ENCODE data around the gene USE1. TPM values are rescaled to one million over a fixed set of nuclear protein-coding genes. Genes with fewer than 3 reads are reported as not detected.

USE1 gene
- total RNA-seq, 1 donor from 2014 or later: 12.9 TPM

DNA sequence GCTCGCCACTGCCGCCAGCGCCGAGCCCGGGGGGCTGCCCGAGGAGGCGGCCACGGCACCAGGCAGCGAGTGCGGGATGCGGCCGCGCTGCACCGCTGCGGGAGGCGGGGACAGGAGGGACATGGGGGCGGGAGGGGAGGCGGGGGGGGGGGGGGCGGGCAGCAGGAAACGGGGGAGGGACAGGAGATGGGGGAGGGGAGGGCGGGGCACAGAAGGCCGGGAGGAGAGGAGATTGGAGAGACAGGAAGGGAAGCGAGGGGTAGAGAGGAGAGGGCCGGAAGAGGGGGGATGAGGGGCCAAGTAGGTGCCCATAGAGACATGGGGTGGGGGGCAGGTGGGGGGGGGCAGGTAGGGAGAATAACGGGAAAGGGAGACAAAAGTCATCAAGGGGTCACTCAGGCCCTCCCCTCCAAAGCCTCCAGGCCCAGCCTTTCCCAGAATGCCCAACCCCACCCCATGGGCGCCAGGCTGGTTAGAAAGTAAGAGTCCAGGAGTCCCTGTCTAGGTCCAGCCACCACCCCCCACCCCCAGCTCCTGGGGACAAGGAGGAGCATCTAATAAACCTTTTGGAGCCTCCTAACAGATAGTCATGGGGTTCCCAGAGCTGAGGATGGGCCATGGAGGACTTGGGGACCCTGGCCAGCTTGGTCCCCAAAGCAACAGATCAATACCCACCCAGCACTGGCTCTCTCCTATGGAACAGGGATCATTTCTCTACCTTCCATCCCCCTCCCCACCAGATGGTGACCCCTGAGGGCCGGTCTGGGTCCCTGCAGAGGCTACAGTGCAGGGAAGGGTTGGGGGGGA lies 21.0 kb downstream of the USE1 start:
- peak in 1 of 2 donors; percentile 71 for DNase-seq (ENCODE audit: low read depth in 2 of 2)

- DNase-seq (ENCODE audit: low read depth in 2 of 2): no peak
These were observed 21.8 kb downstream of the USE1 start for GRCh38 chr19:17236811-17237543.

GRCh38 chr19:17237747-17238706 lies 22.9 kb downstream of the USE1 start:
- no peak for DNase-seq (ENCODE audit: low read depth in 2 of 2)

- no peak for DNase-seq (ENCODE audit: low read depth in 2 of 2)
These were observed 25.1 kb downstream of the USE1 start for GRCh38 chr19:17240062-17240752.

DNA sequence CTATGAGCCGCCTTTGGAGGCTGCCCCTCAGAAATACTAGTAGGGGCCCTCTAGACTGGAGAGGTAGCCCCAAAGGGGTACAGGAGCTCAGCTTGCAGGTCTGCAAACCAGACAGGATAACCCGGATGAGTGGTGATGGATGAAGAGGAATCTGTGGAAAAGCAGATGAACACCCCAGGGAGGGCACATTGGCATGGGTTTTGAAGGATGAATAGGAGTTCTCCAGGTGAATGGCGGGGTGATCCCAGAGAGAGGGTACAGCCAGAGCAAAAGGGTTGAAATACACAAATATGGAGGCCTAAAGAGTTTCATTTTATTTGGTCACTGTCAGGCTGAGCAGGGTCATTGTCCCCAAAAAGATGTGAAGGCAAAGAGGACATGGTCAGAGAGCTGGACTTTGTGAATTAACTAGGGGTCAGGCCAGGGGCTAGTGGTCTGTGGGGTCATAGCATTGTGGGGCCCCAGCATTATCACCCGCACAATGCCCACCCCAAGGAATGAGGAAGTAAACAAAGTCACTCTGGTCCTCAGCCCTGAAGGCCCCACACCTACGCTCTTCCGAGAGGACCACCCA lies 25.8 kb downstream of the USE1 start:
- no peak for DNase-seq (ENCODE audit: low read depth in 2 of 2)

GRCh38 chr19:17242431-17243208 lies 27.5 kb downstream of the USE1 start:
- no peak for DNase-seq (ENCODE audit: low read depth in 2 of 2)

DNA sequence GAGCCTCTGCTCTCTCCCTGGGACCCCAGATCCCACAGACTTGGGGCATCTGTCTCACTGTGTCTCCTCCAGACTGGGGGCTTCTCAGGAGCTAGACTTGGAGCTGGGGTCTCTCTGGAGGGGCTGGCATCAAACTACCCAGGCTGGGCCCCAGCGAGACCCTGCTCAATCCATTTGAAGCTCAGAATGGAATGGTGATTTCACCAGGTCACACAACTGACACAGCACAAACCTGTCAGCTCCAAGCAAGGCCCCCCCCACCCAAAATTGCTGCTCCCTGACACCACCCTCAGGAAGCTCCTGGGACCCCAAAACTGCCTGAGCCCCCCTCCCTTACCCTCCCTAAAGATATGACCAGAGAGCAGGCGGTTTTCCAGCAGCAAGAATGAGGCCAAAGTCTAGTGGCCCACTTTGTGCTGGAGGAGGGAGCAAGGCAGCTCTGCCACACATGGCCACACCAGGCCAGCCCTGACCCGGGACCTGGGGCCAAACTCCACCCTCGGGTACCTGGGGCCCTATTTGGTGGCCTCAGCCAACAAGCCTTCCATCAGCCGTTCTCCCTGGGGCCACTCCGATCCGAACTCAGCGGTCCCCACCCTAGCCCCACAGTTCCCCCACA lies 28.2 kb downstream of the USE1 start:
- no peak for DNase-seq (ENCODE audit: low read depth in 2 of 2)

- DNase-seq (ENCODE audit: low read depth in 2 of 2): peak in 1 of 2 donors; percentile 29
These were observed 28.9 kb downstream of the USE1 start for GRCh38 chr19:17243830-17244617.

GRCh38 chr19:17244618-17245534 lies 29.7 kb downstream of the USE1 start:
- DNase-seq (ENCODE audit: low read depth in 2 of 2): no peak

- DNase-seq (ENCODE audit: low read depth in 2 of 2): no peak
These were observed 30.4 kb downstream of the USE1 start, which contains the start of gene NR2F6 for GRCh38 chr19:17245535-17245984. NR2F6 (minus strand) TSS chr19:17245919; CDS start chr19:17245220, 699 bp downstream.

DNA sequence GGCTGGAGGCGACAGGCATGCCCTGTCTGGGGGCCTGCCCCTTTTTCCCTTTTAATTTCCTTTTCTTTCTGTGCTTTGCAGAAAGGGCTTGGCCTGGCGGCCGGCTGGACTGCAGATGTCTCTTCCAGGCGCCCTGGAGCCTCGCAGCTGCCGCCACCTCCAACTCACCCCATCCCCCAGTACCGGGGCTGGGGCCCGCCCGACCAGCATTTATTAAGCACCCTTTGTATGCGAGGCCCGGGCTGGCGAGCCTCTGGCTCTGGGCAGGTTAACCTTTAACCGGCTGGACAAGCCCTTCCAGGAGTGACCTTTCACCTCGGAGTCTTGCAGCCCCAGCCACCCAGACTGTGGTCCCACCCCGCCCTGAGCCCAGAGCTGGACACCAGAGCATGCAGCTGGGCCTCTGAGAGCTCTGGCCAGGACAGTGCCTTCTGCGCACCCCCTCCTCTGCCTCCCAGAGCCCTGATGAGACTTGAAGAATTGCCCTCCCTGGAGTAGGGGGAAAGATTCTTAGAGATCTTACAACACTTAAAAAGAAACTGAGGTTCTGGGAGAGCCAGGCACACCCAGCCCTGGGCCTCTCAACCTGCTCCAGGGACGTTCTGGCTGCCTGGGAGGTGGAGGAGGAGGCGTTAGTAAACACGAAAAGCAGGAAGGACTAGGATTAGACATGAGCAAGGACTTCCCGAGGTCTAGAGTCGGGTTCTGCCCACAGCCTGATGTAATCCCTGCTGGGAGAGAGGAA lies 31.7 kb downstream of the USE1 start:
- peak in 1 of 2 donors; percentile 40 for DNase-seq (ENCODE audit: low read depth in 2 of 2)

GRCh38 chr19:17248011-17248776 lies 33.0 kb downstream of the USE1 start:
- DNase-seq (ENCODE audit: low read depth in 2 of 2): no peak

DNA sequence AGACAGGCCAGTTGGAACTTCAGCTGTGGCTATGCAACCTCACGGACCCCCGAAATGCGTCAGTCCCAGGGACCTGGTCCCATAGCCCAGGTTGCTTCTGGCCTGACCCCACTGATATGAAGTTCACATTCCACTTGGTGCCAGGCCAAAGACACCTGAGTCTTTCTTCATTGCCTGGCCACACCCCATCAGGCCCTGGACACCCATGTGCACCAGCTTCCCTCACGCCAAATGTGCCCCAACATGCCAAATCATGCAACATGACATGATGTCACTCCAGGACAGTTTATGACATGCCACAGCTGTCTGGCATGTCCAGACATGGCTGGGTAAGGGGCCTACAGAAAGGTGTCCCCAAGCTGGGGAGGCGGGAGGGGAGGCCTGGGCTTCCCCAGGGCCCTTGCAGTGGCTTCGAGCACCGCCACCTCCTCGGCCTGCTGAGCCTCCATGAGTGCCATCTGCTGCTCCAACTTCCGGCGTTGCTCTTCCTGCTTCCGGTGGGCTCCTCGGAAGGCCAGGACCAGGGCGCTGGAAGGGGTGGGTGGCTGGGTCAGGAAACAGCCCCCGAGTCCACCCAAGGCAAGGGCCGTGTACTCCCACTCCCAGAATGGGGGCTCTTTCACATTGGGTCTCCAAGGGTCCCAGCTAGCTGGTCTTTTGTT lies 34.9 kb downstream of the USE1 start:
- no peak for DNase-seq (ENCODE audit: low read depth in 2 of 2)

DNA sequence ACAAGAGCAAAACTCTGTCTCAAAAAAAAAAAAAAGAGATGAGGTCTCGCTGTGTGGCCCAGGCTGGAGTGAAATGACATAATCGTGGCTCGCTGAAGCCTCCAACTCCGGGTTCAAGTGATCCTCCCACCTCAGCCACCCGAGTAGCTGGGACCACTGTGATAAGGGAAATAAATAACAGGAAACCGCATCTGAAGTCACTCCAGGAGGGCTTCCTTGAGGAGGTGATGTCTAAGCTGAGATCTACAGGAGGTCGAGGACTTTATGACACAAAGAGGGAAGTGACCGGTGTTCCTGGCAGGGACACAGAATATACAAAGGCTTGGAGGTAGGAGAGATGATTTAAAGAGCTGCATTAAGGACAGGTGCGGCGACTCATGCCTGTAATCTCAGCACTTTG lies 39.5 kb downstream of the USE1 start:
- DNase-seq (ENCODE audit: low read depth in 2 of 2): no peak

DNA sequence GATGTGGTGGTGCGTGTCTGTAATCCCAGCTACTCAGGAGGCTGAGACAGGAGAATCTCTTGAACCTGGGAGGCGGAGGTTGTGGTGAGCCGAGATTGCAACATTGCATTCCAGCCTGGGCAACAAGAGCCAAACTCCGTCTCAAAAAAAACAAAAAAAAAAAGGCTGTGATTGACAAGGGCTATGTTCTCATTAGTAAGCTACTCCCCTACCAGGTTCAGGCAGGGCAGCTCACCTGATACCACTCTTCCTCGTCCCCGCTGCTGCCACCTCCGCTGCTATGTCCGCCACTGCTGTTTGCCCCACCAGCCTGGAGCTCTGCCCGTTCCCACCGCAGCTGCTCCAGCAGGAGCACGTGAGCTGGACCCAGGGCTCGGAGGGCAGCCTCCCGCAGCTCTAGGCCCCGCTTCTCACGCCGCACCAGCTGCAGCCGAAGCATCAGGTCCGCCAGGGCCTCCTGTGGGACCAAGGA lies 40.0 kb downstream of the USE1 start:
- no peak for DNase-seq (ENCODE audit: low read depth in 2 of 2)

Measured in lung microvascular endothelial cell (primary cell).